GM15510 (cell line): ENCODE results near the gene CTNNAL1.

Experiments
- POLR2A ChIP-seq: IDR thresholded peaks from 3 replicates; pipeline ENCODE4 v1.6.1; 2011; ENCODE audit warnings: borderline replicate concordance; ENCODE audit not compliant: insufficient read length; ENCODE audit errors: extremely low read depth

The CTNNAL1 gene

DNA sequence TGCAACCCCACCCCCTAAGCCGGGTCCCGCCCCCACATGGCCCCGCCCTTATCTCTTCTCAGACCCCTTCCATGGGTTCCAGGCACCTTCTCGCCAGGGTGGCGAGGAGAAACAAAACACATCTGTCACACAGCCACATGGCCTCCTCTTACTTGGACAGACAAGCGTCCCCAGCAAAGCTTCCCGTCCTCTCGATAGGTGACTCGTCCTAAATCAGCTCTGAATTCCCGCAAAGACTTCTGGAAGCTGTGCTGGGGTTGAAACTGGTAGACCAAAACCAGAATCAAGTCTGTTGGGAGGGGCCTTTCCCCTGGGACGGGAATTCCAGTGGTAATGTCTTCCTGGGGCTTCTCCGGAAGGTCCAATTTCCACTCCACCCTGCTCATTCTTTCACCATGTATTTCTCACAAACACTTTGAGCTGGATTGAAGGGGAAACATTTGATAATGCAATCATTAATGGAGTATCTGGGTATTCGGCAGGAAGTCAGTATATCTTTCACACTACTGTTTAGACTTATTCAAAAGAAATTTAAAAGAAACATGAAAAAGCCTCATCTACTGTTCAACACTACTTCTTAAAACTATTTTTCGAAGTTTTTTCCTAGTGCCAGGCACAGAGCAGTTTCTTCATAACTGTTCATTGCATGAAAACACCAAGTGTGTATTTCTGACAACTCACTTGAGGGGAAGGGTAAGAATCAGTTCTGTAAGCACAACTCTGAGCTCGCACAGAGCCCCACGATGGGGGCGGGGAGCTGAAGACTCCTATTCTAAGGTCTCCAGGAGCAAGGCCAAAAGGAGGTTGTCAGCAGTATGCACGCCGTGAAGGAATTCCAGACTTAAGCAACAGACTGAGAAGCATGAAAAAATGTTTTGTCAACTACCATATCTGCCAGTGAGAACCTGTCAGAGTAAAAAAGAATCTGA, 644 bp upstream of the CTNNAL1 start:
- TF ChIP-seq POLR2A: no peak

DNA sequence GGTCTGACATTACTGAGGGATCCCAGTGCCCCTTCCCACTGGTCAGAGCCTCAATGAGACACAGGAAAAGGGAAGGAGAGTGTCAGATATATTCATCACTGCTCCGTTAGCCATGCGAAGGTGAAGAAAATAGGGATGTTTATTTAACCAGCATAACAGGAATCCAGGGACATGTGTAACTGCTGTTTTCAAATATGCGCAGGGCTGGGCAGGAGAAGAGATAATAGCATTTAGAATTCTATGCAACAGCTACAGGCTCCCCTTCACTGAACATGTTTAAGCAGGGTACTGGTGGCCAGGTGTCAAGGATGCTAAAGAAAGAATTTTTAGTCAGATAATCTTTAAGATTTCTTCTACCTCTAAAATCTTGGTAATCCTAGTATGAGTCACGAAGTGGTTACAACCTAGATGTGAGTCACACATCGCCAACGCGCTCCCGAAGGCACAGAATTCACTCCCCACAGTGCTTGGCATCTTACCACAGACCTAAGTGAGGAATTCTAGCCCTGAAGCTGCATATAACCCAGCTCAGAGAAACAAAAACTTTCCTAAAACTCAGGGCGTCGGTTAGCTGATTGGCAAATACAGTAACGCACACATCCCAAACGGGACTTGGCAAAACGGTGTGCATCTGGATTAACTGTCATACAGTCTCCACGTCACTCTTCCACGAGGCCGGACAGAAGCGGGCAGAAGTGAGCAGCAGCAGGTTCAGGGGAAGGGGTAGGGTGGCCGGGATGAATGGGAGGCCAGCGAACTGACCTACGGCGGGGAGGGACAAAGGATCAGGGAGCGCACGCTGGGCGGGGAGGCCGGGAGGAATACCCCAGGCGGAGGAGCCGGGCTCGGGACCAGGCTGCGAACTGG, 1.1 kb downstream of the CTNNAL1 start:
- no peak for TF ChIP-seq POLR2A

DNA sequence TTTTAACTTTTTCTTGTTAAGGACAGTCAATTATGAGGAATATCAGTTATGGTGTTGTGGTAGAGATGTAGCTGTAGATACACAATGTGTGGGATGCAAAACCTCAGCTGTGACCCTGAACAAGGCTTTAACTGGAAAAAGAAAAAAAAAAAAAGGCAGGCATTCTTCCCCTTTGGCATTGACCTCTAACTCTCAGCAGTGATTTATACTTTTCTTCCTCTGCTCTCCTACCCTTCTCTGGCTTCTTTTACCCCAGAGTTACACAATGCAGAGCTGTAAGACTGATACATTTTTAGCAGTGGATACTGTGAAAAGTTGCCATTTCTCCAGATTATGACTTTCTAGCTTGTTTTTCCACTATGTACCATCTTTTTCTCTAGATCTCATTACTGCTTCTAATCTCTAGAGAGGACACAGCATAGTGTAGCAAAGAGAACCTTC, 2.0 kb downstream of the CTNNAL1 start:
- TF ChIP-seq POLR2A: no peak

DNA sequence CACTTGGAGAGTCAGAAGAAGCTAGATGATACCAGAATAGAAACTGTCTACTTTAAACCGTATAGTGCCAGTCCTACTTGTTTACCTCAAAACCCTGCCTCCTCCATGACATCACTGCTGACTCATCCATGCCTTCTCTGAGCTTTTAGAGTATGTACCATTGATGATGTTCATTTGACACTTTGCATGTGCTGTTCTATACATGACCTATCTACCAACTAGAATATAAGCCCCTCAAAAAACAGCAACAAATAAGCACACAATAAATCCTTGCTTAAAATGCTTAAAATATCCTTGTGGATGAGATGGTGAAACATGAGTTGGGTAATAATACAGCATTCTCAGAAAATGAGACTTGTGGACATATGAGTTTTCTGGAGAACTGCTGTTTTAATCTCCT, 2.6 kb downstream of the CTNNAL1 start:
- TF ChIP-seq POLR2A: no peak

DNA sequence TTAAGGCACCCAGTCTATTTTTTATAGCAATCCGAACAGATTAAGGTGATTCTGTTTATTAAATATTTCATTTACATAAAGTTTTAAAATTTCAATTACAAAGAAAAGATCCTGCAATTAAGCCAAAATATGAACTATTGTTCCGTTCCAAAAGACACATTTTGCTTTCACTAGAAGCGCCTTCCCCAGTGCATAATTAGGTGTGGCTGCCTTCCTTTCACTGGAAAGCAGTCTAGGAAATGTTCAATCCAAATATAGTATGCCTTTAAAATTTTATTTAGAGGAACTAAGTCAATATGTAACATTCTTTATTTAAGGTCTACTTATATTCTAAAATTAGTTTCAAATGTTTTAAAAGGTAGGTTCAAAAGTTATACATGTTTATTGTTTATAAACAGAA, 7.6 kb downstream of the CTNNAL1 start:
- no peak for TF ChIP-seq POLR2A

DNA sequence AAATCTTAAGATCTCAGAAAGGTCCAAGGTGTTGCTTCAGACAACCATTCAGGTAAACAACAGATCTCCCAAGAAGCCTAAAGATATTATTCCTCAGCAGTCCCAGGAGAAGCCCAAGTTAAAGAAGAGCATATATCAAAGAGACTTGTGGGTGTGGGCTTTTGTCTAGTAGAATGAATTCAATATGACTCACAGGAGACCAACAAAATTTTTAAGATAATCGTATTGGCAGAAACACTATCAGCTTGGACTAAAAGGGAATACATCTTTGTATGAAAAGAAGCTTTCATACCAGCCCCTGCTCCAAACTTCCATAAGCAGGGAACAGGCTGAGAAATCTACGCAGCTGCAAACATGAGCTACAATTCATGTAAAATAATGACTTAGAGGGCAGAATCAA, 10.2 kb downstream of the CTNNAL1 start:
- TF ChIP-seq POLR2A: no peak

DNA sequence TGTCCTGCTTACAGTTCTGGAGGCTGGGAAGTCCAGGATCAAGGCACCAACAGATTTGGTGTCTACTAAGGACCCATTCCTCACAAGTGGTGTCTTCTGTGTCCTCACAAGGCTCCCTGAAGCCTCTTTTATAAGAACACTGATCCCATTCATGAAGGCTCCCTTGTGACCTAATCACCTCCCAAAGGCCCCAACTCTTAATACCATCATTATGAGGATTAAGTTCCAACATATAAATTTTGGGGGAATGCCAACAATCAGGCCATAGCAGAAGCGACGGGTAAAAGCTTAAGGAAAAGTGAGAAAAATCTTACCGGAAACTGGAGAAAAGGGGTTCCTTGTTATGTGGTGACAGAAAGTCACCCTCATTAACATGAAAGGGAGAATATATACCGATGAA, 11.2 kb downstream of the CTNNAL1 start:
- no peak for TF ChIP-seq POLR2A

DNA sequence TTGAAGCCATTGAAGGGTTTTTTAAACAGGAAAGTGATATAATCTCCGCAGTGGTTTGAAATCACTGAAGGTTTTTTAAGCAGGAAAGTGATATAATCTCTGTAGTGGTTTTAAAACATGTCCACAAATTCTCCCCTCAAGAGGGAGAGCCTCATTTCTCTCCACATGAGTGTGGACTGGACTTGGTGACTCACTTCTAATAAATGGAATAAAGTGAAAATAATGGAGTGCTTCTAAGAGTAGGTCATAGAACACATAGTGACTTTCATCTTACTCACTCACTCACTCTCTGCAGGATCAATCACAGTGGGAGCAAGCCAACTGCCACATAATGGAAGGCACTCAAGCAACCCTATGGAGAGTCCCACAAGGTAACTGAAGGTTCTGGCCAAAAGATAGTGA, 12.0 kb downstream of the CTNNAL1 start:
- no peak for TF ChIP-seq POLR2A

DNA sequence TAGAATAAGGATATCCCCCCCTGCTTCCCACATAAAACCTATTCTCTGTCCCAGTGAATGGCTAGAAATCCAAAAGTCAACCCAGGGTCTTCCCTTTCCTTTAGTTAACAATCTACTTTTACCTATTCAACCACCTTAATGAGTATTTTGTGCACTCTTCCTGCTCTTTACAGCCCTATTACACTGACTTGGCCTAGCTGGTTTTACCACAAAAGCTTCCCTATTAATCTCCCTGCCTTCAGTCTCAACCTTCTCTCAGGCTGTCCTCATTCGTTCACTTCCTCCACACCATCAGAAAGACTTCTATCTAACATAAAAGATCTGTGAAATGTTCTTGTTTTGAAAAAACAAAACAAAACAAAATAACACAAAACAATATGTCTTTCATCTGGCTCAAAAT, 16.2 kb downstream of the CTNNAL1 start:
- TF ChIP-seq POLR2A: no peak

DNA sequence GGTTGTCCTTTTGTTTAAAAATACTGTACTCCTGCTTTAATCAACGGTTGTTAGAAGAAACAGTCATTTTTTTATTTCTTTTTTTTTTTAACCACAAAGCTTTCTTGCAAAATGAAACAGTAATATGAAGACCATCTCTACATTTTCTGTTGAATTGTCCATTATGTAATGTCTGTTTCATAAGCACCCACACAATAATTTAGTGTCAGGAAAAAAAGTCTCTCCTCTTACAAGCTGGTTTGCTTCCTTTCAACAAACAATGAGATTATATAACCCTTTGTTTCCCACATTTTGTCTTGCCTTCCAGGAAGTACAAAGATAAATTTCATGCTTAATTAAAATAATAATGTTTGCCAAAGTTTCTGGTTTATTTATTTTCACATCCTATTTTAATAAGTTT, 16.7 kb downstream of the CTNNAL1 start:
- no peak for TF ChIP-seq POLR2A

DNA sequence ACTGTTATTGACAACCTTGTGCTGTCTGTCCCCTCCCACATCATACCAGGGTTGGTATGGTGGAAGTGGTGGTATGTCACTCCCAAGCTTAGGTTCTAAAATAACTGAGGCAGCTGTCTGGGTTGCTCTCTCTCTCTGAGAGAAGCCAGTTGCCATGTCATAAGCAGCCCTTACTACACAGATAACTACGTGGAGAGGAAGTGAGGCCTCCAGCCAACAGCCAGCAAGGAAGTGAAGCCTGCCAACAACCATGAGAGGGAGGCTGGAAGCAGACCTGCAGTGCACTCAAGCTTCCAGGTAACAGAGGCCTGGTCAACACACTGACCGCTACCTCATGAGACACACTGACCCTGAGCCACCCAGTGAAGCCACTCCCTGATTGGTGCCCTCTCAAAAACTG, 18.6 kb downstream of the CTNNAL1 start:
- TF ChIP-seq POLR2A: no peak

DNA sequence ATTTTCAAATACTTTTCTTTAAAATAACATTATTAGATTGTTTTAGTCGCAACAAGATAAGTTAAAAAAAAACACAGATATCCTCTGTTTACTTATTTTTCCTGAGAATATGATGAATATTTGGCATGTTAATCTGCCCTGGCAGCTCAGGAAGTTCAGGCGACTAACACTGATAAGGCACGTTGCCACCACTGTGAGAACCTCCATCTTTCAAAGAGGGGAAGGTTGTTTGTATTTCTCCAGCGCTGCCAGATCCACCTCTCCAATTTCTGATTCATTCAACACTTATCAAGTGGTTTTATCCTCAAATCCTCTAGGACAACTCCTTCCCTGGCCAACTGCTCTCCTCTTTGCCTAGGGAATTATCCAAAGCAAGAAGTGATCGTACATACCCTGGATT, 21.8 kb downstream of the CTNNAL1 start:
- no peak for TF ChIP-seq POLR2A

DNA sequence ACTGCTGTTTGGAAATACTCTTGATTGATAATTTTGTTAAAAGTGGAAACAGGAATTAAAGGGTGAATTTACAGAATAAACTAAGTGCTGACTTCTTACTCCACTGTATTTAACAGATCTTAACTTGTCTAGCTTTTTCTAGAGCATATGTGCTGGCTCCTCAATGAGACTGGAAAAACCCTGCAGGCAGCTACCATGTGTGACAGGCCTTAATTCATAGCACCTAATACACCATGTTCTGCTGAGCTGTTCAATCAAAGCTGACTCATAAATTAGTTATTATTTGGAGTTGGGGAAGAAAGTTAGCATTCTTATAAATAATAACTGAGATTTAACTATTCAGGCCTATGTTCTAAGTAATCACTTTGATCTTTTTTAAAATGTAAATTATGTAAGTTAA, 29.4 kb downstream of the CTNNAL1 start:
- no peak for TF ChIP-seq POLR2A

DNA sequence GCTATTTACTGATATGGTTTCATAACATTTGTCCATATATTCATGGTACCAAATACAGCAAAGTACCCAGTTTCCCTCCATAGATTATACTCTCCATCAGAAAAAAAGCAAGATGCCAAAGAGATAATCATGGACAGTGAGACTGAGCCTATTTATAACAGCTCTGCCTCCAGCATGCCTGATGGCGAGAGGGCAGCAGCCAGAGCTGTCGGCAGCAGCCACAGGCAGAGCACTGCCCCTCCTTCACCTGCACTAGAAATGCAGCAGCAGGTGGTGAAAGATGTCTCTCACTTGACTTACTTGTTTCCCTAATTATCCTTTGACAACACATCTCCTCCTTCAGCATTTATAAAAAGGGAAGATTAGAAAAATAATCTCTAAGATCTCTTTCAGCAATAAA, 32.4 kb downstream of the CTNNAL1 start:
- TF ChIP-seq POLR2A: no peak

DNA sequence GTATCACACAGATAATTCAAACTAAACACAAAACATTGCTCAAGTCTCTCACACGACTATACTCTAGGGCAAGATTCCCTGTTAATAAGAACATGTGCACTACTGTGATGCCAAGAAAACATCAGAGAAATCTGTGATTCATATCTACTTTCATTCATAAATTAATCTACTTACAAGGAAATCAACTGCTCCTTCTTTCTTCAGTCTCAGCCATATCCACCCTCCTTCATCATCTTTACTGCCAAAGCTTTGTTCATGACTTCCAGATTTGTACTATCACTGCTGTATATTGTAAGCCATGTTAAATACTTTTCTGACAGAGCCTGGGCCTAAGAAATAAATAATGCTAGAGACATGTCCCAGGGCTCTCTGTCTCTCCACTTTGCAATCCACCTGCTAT, 35.1 kb downstream of the CTNNAL1 start:
- TF ChIP-seq POLR2A: no peak

DNA sequence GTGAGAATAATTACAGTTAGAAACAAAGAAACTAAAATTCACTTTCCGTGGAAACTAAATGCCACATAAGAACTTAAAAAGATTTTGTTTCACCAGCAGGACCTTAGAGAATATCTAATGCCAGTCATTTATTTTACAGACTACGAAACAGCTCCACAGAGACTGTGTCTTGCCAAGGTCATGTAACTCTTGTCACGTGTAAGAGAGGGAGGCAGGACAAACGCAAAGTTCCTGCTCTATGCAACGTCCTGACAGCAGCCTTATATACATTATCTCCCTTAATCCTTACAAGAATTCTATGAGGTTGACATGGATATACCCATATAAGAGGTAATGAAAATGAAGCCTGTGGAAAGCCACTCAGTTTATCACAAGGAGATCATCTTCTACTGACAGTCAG, 39.4 kb downstream of the CTNNAL1 start:
- no peak for TF ChIP-seq POLR2A

DNA sequence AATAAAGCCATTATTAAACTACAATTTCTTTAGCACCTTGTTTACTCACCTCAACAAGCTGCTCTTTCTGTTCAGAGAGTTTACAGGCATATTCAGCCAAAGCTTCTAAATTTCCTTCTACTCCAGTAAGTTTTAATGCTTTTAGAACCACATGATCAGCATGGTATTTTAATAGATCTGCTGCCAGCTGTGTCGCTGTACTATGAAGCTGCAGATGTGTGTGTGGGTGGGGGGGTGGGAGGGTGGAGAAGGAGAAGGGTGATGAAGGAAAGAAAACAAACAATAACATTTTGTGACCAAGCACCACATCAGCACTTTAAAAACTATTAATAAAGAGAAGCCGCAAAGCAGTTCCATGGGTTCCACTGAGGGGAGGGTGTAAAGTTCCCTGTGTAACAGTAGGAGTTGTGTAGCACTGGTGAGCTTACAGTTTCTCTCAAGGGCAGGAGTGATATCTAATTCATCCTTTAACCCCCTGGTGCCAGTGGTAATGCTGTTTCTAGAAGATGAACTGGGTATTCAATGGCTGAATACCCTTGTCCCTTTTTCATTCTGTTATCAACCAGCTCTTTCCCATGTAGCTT, 40.6 kb downstream of the CTNNAL1 start:
- TF ChIP-seq POLR2A: no peak
